Activated CD4-positive, alpha-beta memory T cell treated with anti-CD3 and anti-CD28 coated beads, Interleukin-2, amount 10 ng/mL, durations not matched to agents 7 days and 5 days (primary cell): ENCODE results near the gene LMAN1L. TPM values are rescaled to one million over a fixed set of nuclear protein-coding genes. Genes with fewer than 3 reads are reported as not detected.
A peak's percentile ranks its signal among the peaks of the same experiment; 100 is the strongest.

ENCODE experiments used
- CTCF ChIA-PET: fragments of 350-600 bp; sonication (Branson Sonifier 250); formaldehyde crosslinking; loops from one replicate; lab custom pipeline; 2021; ENCODE audit warnings: antibody characterized with exemption, inconsistent platforms; lab: Charles Lee
- POLR2A ChIA-PET: fragments of 350-600 bp; sonication (Branson Sonifier 250); formaldehyde crosslinking; loops from one replicate; lab custom pipeline; 2021; ENCODE audit warnings: antibody characterized with exemption; lab: Charles Lee
- DNase-seq: peaks from one replicate; pipeline ENCODE4 v3.0.0-alpha.2; 2020
- H3K27ac Mint-ChIP-seq: one replicate; pipeline ENCODE4 v1.8.0; 2021; ENCODE audit warnings: mild to moderate bottlenecking, mixed read lengths
- H3K27me3 Mint-ChIP-seq: one replicate; pipeline ENCODE4 v1.8.0; 2021; ENCODE audit warnings: mixed read lengths
- H3K36me3 Mint-ChIP-seq: one replicate; pipeline ENCODE4 v1.8.0; 2021; ENCODE audit warnings: low read depth, mixed read lengths
- H3K4me1 Mint-ChIP-seq: one replicate; pipeline ENCODE4 v1.8.0; 2021; ENCODE audit warnings: mixed read lengths
- H3K4me3 Mint-ChIP-seq: one replicate; pipeline ENCODE4 v1.8.0; 2021; ENCODE audit warnings: mild to moderate bottlenecking, mixed read lengths
- H3K9me3 Mint-ChIP-seq: one replicate; pipeline ENCODE4 v1.8.0; 2021; ENCODE audit warnings: mixed read lengths
- total RNA-seq, 2 experiments: library from RNA; stranded (reverse); gene quantifications; one replicate each; pipeline ENCODE4 v1.2.3, GENCODE V29; 2021

The LMAN1L gene
- total RNA-seq, 2 experiments from 2014 or later = 0.48 to 0.63 TPM

GRCh38 chr15:74823324-74823723, 10.7 kb downstream of the LMAN1L start:
- Mint-ChIP-seq H3K4me3 (no peak overlapping the region), H3K4me1 (peaks cover 11% of the 10 kb centered on the region), H3K27me3 (peaks cover 25% of the 10 kb centered on the region), H3K27ac (no peak overlapping the region), H3K36me3 (no peaks in the 10 kb centered on the region), H3K9me3 (no peaks in the 10 kb centered on the region)
- ChIA-PET POLR2A (interaction anchor here (1.2 kb wide), 1 partner anchor 70 kb away, joined by 3 read pairs; no protein-coding TSS in a partner anchor), CTCF (interaction anchor here (1.1 to 1.4 kb wide), 3 partner anchors 13 to 79 kb away, joined by 3 read pairs; no protein-coding TSS in a partner anchor)
- no peak for DNase-seq

- CTCF ChIA-PET = interaction anchor here (1.0 to 1.3 kb wide), 2 partner anchors 8 to 53 kb away, joined by 3 to 4 read pairs; no protein-coding TSS in a partner anchor
- Mint-ChIP-seq H3K4me3 (no peak overlapping the region), H3K9me3 (no peaks in the 10 kb centered on the region), H3K36me3 (no peaks in the 10 kb centered on the region), H3K27ac (no peak overlapping the region), H3K27me3 (peaks cover 25% of the 10 kb centered on the region), H3K4me1 (peaks cover 9% of the 10 kb centered on the region)
- POLR2A ChIA-PET = interaction anchor here (2.4 kb wide), 1 partner anchor 20 kb away, joined by 5 read pairs; no protein-coding TSS in a partner anchor
- no peak for DNase-seq
Measured at GRCh38 chr15:74824976-74825375, 12.3 kb downstream of the LMAN1L start.

GRCh38 chr15:74825866-74826265, 13.2 kb downstream of the LMAN1L start:
- CTCF ChIA-PET = interaction anchor here (1.0 to 1.5 kb wide), 4 partner anchors 8 to 59 kb away, joined by 3 read pairs; no protein-coding TSS in a partner anchor
- POLR2A ChIA-PET = interaction anchor here (1.4 to 2.4 kb wide), 2 partner anchors 19 to 43 kb away, joined by 3 to 5 read pairs; no protein-coding TSS in a partner anchor
- H3K27ac Mint-ChIP-seq = no peak overlapping the region
- no peaks in the 10 kb centered on the region for H3K9me3 Mint-ChIP-seq
- H3K4me3 Mint-ChIP-seq = no peak overlapping the region
- no peaks in the 10 kb centered on the region for H3K36me3 Mint-ChIP-seq
- peaks cover 25% of the 10 kb centered on the region for H3K27me3 Mint-ChIP-seq
- DNase-seq = no peak
- peaks cover 14% of the 10 kb centered on the region for H3K4me1 Mint-ChIP-seq

- no peaks in the 10 kb centered on the region for H3K9me3 Mint-ChIP-seq
- H3K4me1 Mint-ChIP-seq = peaks cover 14% of the 10 kb centered on the region
- peak; percentile 66 for DNase-seq
- peaks cover 25% of the 10 kb centered on the region for H3K27me3 Mint-ChIP-seq
- H3K27ac Mint-ChIP-seq = no peak within 1 kb of the TSS
- POLR2A ChIA-PET = interaction anchor here (1.4 to 2.4 kb wide), 2 partner anchors 18 to 43 kb away, joined by 3 to 5 read pairs; no protein-coding TSS in a partner anchor
- no peak within 1 kb of the TSS for H3K4me3 Mint-ChIP-seq
- CTCF ChIA-PET = interaction anchor here (1.0 to 1.5 kb wide), 5 partner anchors 9 to 58 kb away, joined by 3 read pairs; no protein-coding TSS in a partner anchor
- no peaks in the 10 kb centered on the region for H3K36me3 Mint-ChIP-seq
Measured at GRCh38 chr15:74826364-74826819, 13.8 kb downstream of the LMAN1L start, which contains the start of gene CPLX3. Gene CPLX3 (plus strand): TSS chr15:74826627. CDS start chr15:74826704, 77 bp downstream.

GRCh38 chr15:74826921-74827320, 14.3 kb downstream of the LMAN1L start:
- H3K27ac Mint-ChIP-seq = no peak overlapping the region
- H3K36me3 Mint-ChIP-seq = no peaks in the 10 kb centered on the region
- no peaks in the 10 kb centered on the region for H3K9me3 Mint-ChIP-seq
- CTCF ChIA-PET = interaction anchor here (1.0 to 1.5 kb wide), 3 partner anchors 27 to 58 kb away, joined by 3 read pairs; no protein-coding TSS in a partner anchor
- no peak for DNase-seq
- peaks cover 25% of the 10 kb centered on the region for H3K27me3 Mint-ChIP-seq
- peaks cover 14% of the 10 kb centered on the region for H3K4me1 Mint-ChIP-seq
- POLR2A ChIA-PET = interaction anchor here (0.6 to 1.4 kb wide), 3 partner anchors 16 to 44 kb away, joined by 3 to 4 read pairs (median 4); no protein-coding TSS in a partner anchor
- H3K4me3 Mint-ChIP-seq = no peak overlapping the region

GRCh38 chr15:74827614-74828013, 15.0 kb downstream of the LMAN1L start:
- no peak for DNase-seq
- H3K27me3 Mint-ChIP-seq = peaks cover 25% of the 10 kb centered on the region
- ChIA-PET POLR2A (interaction anchor here (0.6 to 1.2 kb wide), 3 partner anchors 12 to 43 kb away, joined by 3 to 4 read pairs (median 4); no protein-coding TSS in a partner anchor), CTCF (no interaction called here)
- H3K9me3 Mint-ChIP-seq = no peaks in the 10 kb centered on the region
- H3K4me1 Mint-ChIP-seq = peaks cover 14% of the 10 kb centered on the region
- H3K36me3 Mint-ChIP-seq = no peaks in the 10 kb centered on the region
- no peak overlapping the region for H3K4me3 Mint-ChIP-seq
- H3K27ac Mint-ChIP-seq = no peak overlapping the region

- Mint-ChIP-seq H3K27ac (no peak overlapping the region), H3K27me3 (peaks cover 25% of the 10 kb centered on the region), H3K4me1 (peaks cover 14% of the 10 kb centered on the region), H3K4me3 (no peak overlapping the region), H3K9me3 (no peaks in the 10 kb centered on the region), H3K36me3 (no peaks in the 10 kb centered on the region)
- CTCF ChIA-PET = interaction anchor here (0.9 to 1.5 kb wide), 2 partner anchors 36 to 58 kb away, joined by 3 to 7 read pairs; no protein-coding TSS in a partner anchor
- POLR2A ChIA-PET = interaction anchor here (1.4 kb wide), 1 partner anchor 40 kb away, joined by 3 read pairs; no protein-coding TSS in a partner anchor
- DNase-seq = no peak
Measured at GRCh38 chr15:74828835-74829234, 16.2 kb downstream of the LMAN1L start.

GRCh38 chr15:74829486-74829885, 16.9 kb downstream of the LMAN1L start:
- Mint-ChIP-seq H3K27me3 (peaks cover 23% of the 10 kb centered on the region), H3K36me3 (no peaks in the 10 kb centered on the region), H3K4me1 (peaks cover 14% of the 10 kb centered on the region), H3K9me3 (no peaks in the 10 kb centered on the region), H3K27ac (no peak overlapping the region), H3K4me3 (no peak overlapping the region)
- no peak for DNase-seq
- POLR2A ChIA-PET = interaction anchor here (1.4 to 1.8 kb wide), 2 partner anchors 23 to 41 kb away, joined by 3 to 5 read pairs; no protein-coding TSS in a partner anchor
- CTCF ChIA-PET = interaction anchor here (0.7 to 1.5 kb wide), 4 partner anchors 9 to 132 kb away, joined by 3 to 7 read pairs (median 3); no protein-coding TSS in a partner anchor

GRCh38 chr15:74829991-74830390, 17.4 kb downstream of the LMAN1L start:
- Mint-ChIP-seq H3K4me3 (no peak overlapping the region), H3K27me3 (peaks cover 19% of the 10 kb centered on the region), H3K36me3 (peaks cover under 1% of the 10 kb centered on the region), H3K4me1 (peaks cover 14% of the 10 kb centered on the region), H3K27ac (no peak overlapping the region), H3K9me3 (no peaks in the 10 kb centered on the region)
- no peak for DNase-seq
- POLR2A ChIA-PET = interaction anchor here (0.6 to 1.8 kb wide), 4 partner anchors 10 to 42 kb away, joined by 3 to 5 read pairs (median 4); no protein-coding TSS in a partner anchor
- CTCF ChIA-PET = interaction anchor here (0.7 to 1.5 kb wide), 4 partner anchors 9 to 131 kb away, joined by 3 to 7 read pairs (median 3); no protein-coding TSS in a partner anchor

- Mint-ChIP-seq H3K36me3 (peaks cover 9% of the 10 kb centered on the region), H3K4me3 (no peak overlapping the region), H3K27me3 (peaks cover 14% of the 10 kb centered on the region), H3K9me3 (no peaks in the 10 kb centered on the region), H3K27ac (no peak overlapping the region), H3K4me1 (peaks cover 14% of the 10 kb centered on the region)
- DNase-seq = no peak
- ChIA-PET POLR2A (interaction anchor here (1.4 to 1.8 kb wide), 2 partner anchors 9 to 24 kb away, joined by 4 to 5 read pairs; no protein-coding TSS in a partner anchor), CTCF (no interaction called here)
Measured at GRCh38 chr15:74830868-74831267, 18.2 kb downstream of the LMAN1L start.

- peaks cover 17% of the 10 kb centered on the region for H3K36me3 Mint-ChIP-seq
- no peak overlapping the region for H3K27ac Mint-ChIP-seq
- ChIA-PET POLR2A (no interaction called here), CTCF (interaction anchor here (1.9 to 2.7 kb wide), 2 partner anchors 13 to 61 kb away, joined by 4 to 12 read pairs; no protein-coding TSS in a partner anchor)
- no peaks in the 10 kb centered on the region for H3K9me3 Mint-ChIP-seq
- H3K4me3 Mint-ChIP-seq = no peak overlapping the region
- peaks cover 14% of the 10 kb centered on the region for H3K4me1 Mint-ChIP-seq
- no peak for DNase-seq
- peaks cover 11% of the 10 kb centered on the region for H3K27me3 Mint-ChIP-seq
Measured at GRCh38 chr15:74831813-74832495, 19.3 kb downstream of the LMAN1L start.

GRCh38 chr15:74832826-74833225, 20.2 kb downstream of the LMAN1L start:
- peaks cover 22% of the 10 kb centered on the region for H3K36me3 Mint-ChIP-seq
- CTCF ChIA-PET = interaction anchor here (1.5 to 2.7 kb wide), 3 partner anchors 14 to 71 kb away, joined by 4 to 12 read pairs (median 4); no protein-coding TSS in a partner anchor
- H3K27ac Mint-ChIP-seq = no peak overlapping the region
- no peak overlapping the region for H3K4me3 Mint-ChIP-seq
- POLR2A ChIA-PET = interaction anchor here (1.2 to 1.7 kb wide), 4 partner anchors 12 to 69 kb away, joined by 3 read pairs; no protein-coding TSS in a partner anchor
- peaks cover 14% of the 10 kb centered on the region for H3K4me1 Mint-ChIP-seq
- no peak for DNase-seq
- H3K27me3 Mint-ChIP-seq = peaks cover 4% of the 10 kb centered on the region
- no peaks in the 10 kb centered on the region for H3K9me3 Mint-ChIP-seq
